Epithelial cell of esophagus (primary cell): ENCODE results near the gene IKZF1.

ENCODE experiments used
- DNase-seq: peaks from one replicate; pipeline ENCODE4 v3.0.0; 2010; ENCODE audit warnings: low read depth
- H3K4me3 ChIP-seq: 2 replicates; pipeline ENCODE4 v1.5.1; 2011; ENCODE audit warnings: mild to moderate bottlenecking, low read length, control low read depth
- TF ChIP-seq, protein P1 (sequence below): IDR thresholded peaks from 2 replicates; pipeline ENCODE4 v1.5.1; 2011; ENCODE audit warnings: low read depth, mild to moderate bottlenecking, low read length, control low read depth, inconsistent platforms; ENCODE audit not compliant: insufficient read depth; ENCODE audit errors: missing control alignments

IKZF1 gene

GRCh38 chr7:50436133-50436806, 131.8 kb downstream of the IKZF1 start:
- TF ChIP-seq, protein P1, sequence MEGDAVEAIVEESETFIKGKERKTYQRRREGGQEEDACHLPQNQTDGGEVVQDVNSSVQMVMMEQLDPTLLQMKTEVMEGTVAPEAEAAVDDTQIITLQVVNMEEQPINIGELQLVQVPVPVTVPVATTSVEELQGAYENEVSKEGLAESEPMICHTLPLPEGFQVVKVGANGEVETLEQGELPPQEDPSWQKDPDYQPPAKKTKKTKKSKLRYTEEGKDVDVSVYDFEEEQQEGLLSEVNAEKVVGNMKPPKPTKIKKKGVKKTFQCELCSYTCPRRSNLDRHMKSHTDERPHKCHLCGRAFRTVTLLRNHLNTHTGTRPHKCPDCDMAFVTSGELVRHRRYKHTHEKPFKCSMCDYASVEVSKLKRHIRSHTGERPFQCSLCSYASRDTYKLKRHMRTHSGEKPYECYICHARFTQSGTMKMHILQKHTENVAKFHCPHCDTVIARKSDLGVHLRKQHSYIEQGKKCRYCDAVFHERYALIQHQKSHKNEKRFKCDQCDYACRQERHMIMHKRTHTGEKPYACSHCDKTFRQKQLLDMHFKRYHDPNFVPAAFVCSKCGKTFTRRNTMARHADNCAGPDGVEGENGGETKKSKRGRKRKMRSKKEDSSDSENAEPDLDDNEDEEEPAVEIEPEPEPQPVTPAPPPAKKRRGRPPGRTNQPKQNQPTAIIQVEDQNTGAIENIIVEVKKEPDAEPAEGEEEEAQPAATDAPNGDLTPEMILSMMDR = no peak
- H3K4me3 ChIP-seq = no peak overlapping the region
- DNase-seq = peak; percentile 85

DNA sequence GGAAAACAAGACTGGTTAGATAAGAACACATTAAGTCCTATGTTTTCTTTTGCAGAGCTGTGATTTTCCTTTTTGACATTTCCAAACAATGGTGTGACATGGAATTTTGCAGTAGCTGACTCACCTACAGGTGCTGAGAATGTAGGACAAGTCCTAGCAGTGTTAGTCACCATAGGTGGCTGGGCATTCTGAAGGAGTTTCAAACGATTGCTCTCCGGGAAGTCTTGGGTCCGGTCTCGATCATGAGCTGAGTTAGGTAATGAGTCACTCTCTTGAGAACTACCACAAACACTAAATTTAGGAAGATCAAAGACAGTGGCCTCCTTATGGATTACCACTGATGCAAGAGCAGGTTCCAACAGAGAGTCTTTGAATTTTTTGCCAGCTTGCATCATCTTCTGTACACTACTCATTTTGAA, 142.0 kb downstream of the IKZF1 start:
- H3K4me3 ChIP-seq = no peak overlapping the region
- DNase-seq = peak; percentile 99
- TF ChIP-seq, protein P1 = no peak

- H3K4me3 ChIP-seq = no peak overlapping the region
- no peak for DNase-seq
- TF ChIP-seq, protein P1 = no peak
These were observed 144.3 kb downstream of the IKZF1 start for GRCh38 chr7:50448823-50449222.

GRCh38 chr7:50449501-50449880, 145.0 kb downstream of the IKZF1 start:
- TF ChIP-seq, protein P1 = no peak
- DNase-seq = no peak
- H3K4me3 ChIP-seq = peak overlapping the region; percentile 73

DNA sequence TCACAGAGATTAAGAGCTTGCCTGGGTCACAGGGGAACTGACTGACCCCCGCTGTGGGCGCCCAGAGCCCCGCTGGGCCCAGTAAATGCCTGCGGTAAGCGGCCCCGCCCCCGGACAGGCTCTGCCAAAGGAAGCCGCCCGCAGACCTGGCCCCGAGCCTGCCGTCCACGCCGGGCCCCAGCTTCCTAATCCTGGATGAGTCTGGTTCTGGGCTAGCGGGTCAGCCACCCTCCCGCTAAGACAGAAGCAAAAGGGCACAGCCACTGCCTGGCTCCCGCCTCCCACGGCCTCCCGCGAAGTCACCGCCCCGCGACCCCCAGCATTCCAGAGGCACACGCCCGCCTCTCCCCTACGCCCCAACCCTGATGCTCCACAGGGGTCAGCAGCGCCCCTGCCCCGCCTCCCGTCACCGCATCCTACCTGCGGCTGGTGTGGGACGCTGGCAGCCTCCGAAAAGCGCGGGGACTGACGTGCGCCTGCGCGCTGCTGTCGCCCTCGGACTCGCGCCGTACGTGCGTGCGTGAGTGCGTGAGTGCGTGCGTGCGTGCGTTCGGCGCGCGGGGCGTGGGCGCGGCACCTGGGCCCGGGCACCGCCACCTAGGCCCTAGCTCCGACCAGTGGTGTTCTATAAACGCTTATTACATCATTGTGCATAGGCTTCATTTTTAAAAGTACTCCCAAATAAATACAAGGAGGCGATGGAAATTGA, 145.5 kb downstream of the IKZF1 start, which contains the start of gene FIGNL1:
Gene FIGNL1 (minus strand): TSS at position 470 of the 709 bp plus-strand sequence. CDS start 3,063 bp downstream, outside the sequence.
- H3K4me3 ChIP-seq = peak within 1 kb of the TSS; percentile 73
- TF ChIP-seq, protein P1 = no peak
- peak; percentile 79 for DNase-seq

DNA sequence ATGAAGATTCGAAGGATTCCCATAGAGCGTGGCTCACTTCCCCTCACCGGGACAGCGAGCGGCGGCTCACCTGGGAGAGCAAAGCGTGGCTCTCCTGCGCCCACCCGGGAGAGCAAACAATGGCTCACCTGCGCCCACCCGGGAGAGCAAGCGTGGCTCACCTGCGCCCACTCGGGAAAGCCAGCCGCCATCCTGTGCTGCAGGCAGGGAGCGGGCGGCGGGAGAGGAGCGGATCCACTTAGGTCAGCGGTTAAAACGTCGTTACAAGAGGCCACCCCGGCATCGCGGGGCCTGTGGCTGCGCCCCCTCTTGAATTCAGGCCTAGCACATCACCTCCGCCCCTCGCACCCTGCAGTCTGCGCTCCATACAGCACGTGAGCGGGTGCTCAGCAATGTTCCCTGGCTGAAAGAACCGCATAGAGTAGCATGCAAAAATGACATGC, 146.1 kb downstream of the IKZF1 start:
- DNase-seq = no peak
- peak overlapping the region; percentile 73 for H3K4me3 ChIP-seq
- TF ChIP-seq, protein P1 = no peak
